SHP77 (cell line): ENCODE measurements around the gene SLC50A1.

Experiments
- DNase-seq, 2 experiments: peaks; one replicate each; lab custom pipeline; 2025; lab: John Stamatoyannopoulos, UW

SLC50A1 gene

GRCh38 chr1:155135415-155136028 lies at the start of gene SLC50A1:
Gene SLC50A1, plus strand, starts transcription at chr1:155135852. Its CDS starts 60 bp downstream, at chr1:155135912.
- peak; percentile 94 to 97 for DNase-seq

GRCh38 chr1:155086128-155086741 lies 49.4 kb upstream of the SLC50A1 start:
- DNase-seq: peak; percentile 53 to 65

GRCh38 chr1:155086856-155087535 lies 48.7 kb upstream of the SLC50A1 start:
- no peak for DNase-seq

- peak; percentile 88 to 94 for DNase-seq
Measured at GRCh38 chr1:155091071-155092051, 44.3 kb upstream of the SLC50A1 start.

- DNase-seq: no peak
Measured at GRCh38 chr1:155092131-155092530, 43.5 kb upstream of the SLC50A1 start.

GRCh38 chr1:155092641-155093040 lies 43.0 kb upstream of the SLC50A1 start:
- DNase-seq: no peak

- peak; percentile 83 to 88 for DNase-seq
Measured at GRCh38 chr1:155093911-155094621, 41.6 kb upstream of the SLC50A1 start.

- DNase-seq: no peak
Measured at GRCh38 chr1:155094622-155094948, 41.1 kb upstream of the SLC50A1 start.

GRCh38 chr1:155099331-155099730 lies 36.3 kb upstream of the SLC50A1 start:
- no peak for DNase-seq

- no peak for DNase-seq
Measured at GRCh38 chr1:155103325-155103724, 32.3 kb upstream of the SLC50A1 start.

GRCh38 chr1:155104605-155105534 lies 30.8 kb upstream of the SLC50A1 start:
- DNase-seq: no peak

- DNase-seq: no peak
Measured at GRCh38 chr1:155105604-155106011, 30.0 kb upstream of the SLC50A1 start.

- peak; percentile 25 to 49 for DNase-seq
Measured at GRCh38 chr1:155106862-155107261, 28.8 kb upstream of the SLC50A1 start.

GRCh38 chr1:155107309-155108264 lies 28.1 kb upstream of the SLC50A1 start:
- DNase-seq: no peak

- DNase-seq: no peak
Measured at GRCh38 chr1:155108296-155108695, 27.4 kb upstream of the SLC50A1 start.

- no peak for DNase-seq
Measured at GRCh38 chr1:155110381-155110780, 25.3 kb upstream of the SLC50A1 start.

- no peak for DNase-seq
Measured at GRCh38 chr1:155110826-155111225, 24.8 kb upstream of the SLC50A1 start.

- DNase-seq: no peak
Measured at GRCh38 chr1:155113450-155113980, 22.1 kb upstream of the SLC50A1 start.
